ENCODE measurements around the gene EHF.

EHF gene

DNA sequence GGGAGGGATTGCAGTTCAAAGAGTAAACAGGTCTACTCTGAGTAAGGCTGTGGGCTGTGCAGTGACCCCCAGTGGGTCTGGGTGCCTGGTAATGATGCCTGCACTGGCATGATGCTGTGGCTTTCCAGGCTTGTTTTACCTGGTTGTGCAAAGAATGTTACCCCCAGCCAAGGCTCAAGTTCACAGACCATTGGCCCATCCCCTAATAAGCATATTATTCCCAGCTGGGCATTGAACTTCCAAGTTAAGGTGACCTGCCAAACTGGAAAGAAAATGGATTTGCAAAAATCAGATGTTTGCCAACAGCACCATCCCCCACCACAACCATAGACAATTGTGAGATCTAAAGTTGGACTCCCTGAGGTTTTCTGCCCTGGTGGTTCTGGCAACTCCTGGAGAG, 7.9 kb upstream of the EHF start:
- DNase-seq (ENCODE audit: low read depth, low spot score): no peak
- ChIA-PET CTCF (interaction anchor here (1.0 kb wide), 1 partner anchor 278 kb away, joined by 3 read pairs; no protein-coding TSS in a partner anchor), POLR2A (no interaction called here)
- no peak overlapping the region for H3K4me3 ChIP-seq (ENCODE audit: low read depth, low read length)
- TF ChIP-seq, protein P1, sequence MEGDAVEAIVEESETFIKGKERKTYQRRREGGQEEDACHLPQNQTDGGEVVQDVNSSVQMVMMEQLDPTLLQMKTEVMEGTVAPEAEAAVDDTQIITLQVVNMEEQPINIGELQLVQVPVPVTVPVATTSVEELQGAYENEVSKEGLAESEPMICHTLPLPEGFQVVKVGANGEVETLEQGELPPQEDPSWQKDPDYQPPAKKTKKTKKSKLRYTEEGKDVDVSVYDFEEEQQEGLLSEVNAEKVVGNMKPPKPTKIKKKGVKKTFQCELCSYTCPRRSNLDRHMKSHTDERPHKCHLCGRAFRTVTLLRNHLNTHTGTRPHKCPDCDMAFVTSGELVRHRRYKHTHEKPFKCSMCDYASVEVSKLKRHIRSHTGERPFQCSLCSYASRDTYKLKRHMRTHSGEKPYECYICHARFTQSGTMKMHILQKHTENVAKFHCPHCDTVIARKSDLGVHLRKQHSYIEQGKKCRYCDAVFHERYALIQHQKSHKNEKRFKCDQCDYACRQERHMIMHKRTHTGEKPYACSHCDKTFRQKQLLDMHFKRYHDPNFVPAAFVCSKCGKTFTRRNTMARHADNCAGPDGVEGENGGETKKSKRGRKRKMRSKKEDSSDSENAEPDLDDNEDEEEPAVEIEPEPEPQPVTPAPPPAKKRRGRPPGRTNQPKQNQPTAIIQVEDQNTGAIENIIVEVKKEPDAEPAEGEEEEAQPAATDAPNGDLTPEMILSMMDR (IDR thresholded peaks at IDR 0.05; ENCODE audit: insufficient read depth, low read length, missing control alignments): no peak

DNA sequence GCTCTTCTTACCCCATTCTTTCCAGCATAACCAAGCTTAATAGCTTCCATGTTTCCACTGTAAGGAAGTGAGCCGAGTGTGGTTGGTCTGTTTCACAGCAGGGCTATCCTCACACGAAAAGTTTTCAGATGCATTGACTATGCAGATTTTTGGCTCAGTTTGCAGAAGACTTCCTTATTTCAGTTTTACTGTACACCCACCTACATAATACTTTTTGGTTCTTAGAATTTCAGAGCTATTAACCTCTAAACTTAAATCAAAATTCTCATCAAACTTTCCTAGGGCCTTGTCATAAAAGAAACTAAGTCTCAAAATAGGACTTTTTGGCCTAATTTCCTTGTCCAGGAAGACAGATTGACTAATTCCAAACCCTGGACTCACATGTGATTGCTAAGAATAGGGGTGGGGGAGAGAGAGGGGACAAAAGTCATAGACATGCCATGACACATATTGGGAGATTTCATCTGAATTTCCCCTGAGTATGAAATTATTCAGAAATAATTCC, 7.3 kb upstream of the EHF start:
- no peak for DNase-seq (ENCODE audit: low read depth, low spot score)
- TF ChIP-seq, protein P1 (IDR thresholded peaks at IDR 0.05; ENCODE audit: insufficient read depth, low read length, missing control alignments): no peak
- H3K4me3 ChIP-seq (ENCODE audit: low read depth, low read length): no peak overlapping the region
- POLR2A ChIA-PET: no interaction called here
- CTCF ChIA-PET: no interaction called here

DNA sequence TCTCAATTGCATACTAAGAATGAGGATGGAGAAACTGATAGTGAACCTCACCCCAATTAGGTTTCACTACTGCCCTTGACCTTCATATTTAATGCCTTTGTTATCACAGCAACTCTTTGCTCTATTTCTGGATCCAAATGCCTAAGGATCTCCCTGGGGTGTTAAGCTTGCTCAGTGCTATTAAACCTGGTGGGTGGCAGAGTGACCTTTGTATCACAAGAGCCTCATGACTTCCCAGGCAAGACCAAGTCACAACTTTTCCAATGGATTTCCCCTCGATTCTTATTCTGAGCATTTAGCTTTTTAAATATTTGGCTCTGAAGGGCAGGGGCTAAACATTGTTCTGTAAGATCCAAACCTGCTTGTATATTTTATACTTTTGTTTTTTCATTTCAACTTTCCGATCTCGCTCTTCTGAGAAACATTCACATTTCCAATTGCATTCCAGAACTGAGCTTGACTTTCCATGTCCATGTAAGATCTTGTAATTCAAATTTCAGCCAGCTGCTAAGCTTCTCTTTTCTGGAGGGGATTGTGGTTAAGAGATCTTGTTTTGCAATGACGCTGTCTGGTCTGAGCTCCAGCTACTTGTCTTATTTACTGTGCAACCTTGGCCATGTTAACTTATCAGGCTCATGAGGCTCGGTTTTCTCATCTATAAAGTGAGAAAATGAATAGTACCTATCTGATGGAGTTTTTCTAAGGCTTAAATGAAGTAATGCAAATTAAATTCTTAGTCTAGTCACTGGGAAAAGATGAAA, 6.4 kb upstream of the EHF start:
- no peak overlapping the region for H3K4me3 ChIP-seq (ENCODE audit: low read depth, low read length)
- ChIA-PET POLR2A (interaction anchor here (0.9 kb wide), 1 partner anchor 14 kb away, joined by 3 read pairs; no protein-coding TSS in a partner anchor), CTCF (interaction anchor here (0.9 kb wide), 1 partner anchor 28 kb away, joined by 3 read pairs; no protein-coding TSS in a partner anchor)
- TF ChIP-seq, protein P1 (IDR thresholded peaks at IDR 0.05; ENCODE audit: insufficient read depth, low read length, missing control alignments): no peak
- no peak for DNase-seq (ENCODE audit: low read depth, low spot score)

DNA sequence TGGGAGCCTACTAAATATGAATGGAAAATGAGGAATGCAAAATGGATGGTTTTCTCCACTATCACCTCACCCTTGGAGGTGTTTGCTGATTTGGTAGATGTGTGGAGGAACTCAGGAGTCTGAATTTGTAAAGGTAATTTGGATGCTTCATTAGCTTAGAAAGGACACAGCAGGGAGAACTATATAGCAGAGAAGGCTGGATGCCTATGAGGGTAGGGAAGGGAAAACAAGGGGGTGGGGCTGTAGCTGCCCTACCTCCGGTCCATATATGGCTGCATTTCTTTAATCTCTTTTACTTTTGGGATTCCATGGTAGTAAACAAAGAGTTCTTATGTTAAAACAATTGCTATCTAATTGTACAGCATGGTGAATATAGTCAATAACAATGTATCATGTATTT, 4.8 kb upstream of the EHF start:
- CTCF ChIA-PET: interaction anchor here (2.2 kb wide), 1 partner anchor 30 kb away, joined by 4 read pairs; no protein-coding TSS in a partner anchor
- POLR2A ChIA-PET: no interaction called here
- no peak for DNase-seq (ENCODE audit: low read depth, low spot score)
- TF ChIP-seq, protein P1 (IDR thresholded peaks at IDR 0.05; ENCODE audit: insufficient read depth, low read length, missing control alignments): no peak
- no peak overlapping the region for H3K4me3 ChIP-seq (ENCODE audit: low read depth, low read length)

DNA sequence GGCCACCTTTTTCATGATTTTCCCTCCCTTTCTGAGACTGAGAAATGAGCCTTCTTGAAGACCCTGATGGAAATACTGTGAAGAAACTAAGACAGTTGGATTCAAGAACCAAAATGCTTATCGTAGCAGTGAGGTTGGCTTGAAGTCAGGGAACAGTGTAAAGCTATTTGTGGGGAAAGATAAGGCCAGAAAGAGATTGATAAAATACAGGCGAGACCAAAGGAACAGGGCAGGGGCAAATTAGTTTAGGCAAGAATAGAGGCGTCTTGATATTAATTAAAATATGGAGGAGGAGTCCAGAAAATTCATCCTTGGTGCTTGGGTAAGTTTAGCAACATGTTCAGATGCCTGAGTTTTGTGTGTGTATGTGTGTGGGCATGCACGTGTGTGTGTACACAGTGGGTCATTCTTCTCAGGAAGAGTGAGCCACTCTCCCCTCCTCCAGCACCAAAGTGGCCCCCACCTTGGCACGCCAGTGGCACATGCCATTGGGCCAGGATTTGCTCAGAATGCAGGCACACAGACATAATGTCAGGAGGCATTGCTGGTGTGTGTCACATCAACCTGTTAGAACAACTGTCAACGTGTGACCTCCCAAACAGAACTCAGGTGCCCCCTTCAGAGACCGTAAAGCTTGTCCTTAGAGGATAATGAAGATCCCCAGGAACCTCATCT, 3.9 kb upstream of the EHF start:
- ChIA-PET CTCF (interaction anchor here (2.2 kb wide), 1 partner anchor 31 kb away, joined by 4 read pairs; no protein-coding TSS in a partner anchor), POLR2A (no interaction called here)
- no peak overlapping the region for H3K4me3 ChIP-seq (ENCODE audit: low read depth, low read length)
- TF ChIP-seq, protein P1 (IDR thresholded peaks at IDR 0.05; ENCODE audit: insufficient read depth, low read length, missing control alignments): no peak
- DNase-seq (ENCODE audit: low read depth, low spot score): no peak

DNA sequence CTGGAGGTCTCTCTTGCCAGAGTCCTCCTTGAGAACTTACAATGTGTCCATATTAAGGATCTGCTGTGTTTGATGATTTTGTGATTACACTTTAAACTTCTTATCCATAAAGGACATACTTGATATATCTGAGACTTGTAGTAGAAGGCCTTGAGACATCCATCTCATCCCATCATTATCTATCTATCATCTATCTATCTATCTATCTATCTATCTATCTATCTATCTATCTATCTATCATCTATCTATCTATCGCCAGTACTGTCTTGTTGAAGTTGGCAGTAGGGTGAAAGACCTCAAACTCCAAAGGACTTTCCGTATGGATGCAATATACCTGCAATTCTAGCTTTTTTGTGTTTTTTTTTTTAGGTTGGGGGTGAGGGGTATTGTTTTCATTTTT, 2.5 kb upstream of the EHF start:
- TF ChIP-seq, protein P1 (IDR thresholded peaks at IDR 0.05; ENCODE audit: insufficient read depth, low read length, missing control alignments): no peak
- ChIA-PET CTCF (no interaction called here), POLR2A (no interaction called here)
- no peak overlapping the region for H3K4me3 ChIP-seq (ENCODE audit: low read depth, low read length)
- DNase-seq (ENCODE audit: low read depth, low spot score): no peak

Measured in AG04449 (cell line).